HEK293T (cell line): Measurements from ENCODE around the gene NR3C2.

ENCODE experiments used
- CTCF ChIA-PET: fragments of 350-600 bp; formaldehyde crosslinking; extraction: SDS; loops from one replicate; lab custom pipeline; 2021; ENCODE audit warnings: antibody characterized with exemption, inconsistent platforms; lab: Yijun Ruan, JAX
- POLR2A ChIA-PET: fragments of 350-600 bp; formaldehyde crosslinking; extraction: SDS; loops from one replicate; lab custom pipeline; 2020; ENCODE audit warnings: antibody characterized with exemption, inconsistent platforms; lab: Yijun Ruan, JAX
- DNase-seq: peaks from one replicate; pipeline ENCODE4 v3.0.0; 2012; ENCODE audit warnings: mixed read lengths; ENCODE audit errors: extremely low spot score
- ARNT ChIP-seq: fragments of 450-650 bp; IDR thresholded peaks from 2 replicates; pipeline ENCODE4 v1.6.1; 2017; ENCODE audit warnings: mild to moderate bottlenecking
- BHLHE40 ChIP-seq: fragments of 450-650 bp; IDR thresholded peaks from 2 replicates; pipeline ENCODE4 v1.6.1; 2016; ENCODE audit warnings: mild to moderate bottlenecking, moderate library complexity, borderline replicate concordance
- CTBP1 ChIP-seq: fragments of 450-650 bp; IDR thresholded peaks from 2 replicates; pipeline ENCODE4 v1.6.1; 2016; ENCODE audit warnings: borderline replicate concordance
- ELF4 ChIP-seq: fragments of 450-650 bp; IDR thresholded peaks from 2 replicates; pipeline ENCODE4 v1.6.1; 2017; ENCODE audit warnings: antibody characterized with exemption
- FOXA1 ChIP-seq: fragments of 450-650 bp; IDR thresholded peaks from 2 replicates; pipeline ENCODE4 v1.6.1; 2016; ENCODE audit warnings: mild to moderate bottlenecking
- FOXK2 ChIP-seq: fragments of 450-650 bp; IDR thresholded peaks from 2 replicates; pipeline ENCODE4 v1.6.1; 2016; ENCODE audit warnings: mild to moderate bottlenecking
- FOXM1 ChIP-seq: fragments of 450-650 bp; IDR thresholded peaks from 2 replicates; pipeline ENCODE4 v1.6.1; 2017; ENCODE audit warnings: mild to moderate bottlenecking, borderline replicate concordance
- HDGF ChIP-seq: fragments of 450-650 bp; IDR thresholded peaks from 2 replicates; pipeline ENCODE4 v1.6.1; 2017; ENCODE audit warnings: antibody characterized with exemption, borderline replicate concordance
- L3MBTL2 ChIP-seq: fragments of 450-650 bp; conservative IDR thresholded peaks from 2 replicates; pipeline ENCODE4 v1.6.1; 2016; ENCODE audit warnings: mild to moderate bottlenecking
- LEF1 ChIP-seq: fragments of 450-650 bp; IDR thresholded peaks from 2 replicates; pipeline ENCODE4 v1.6.1; 2017; ENCODE audit warnings: mild to moderate bottlenecking, borderline replicate concordance
- NFRKB ChIP-seq: fragments of 450-650 bp; IDR thresholded peaks from 2 replicates; pipeline ENCODE4 v1.6.1; 2016; ENCODE audit warnings: mild to moderate bottlenecking, moderate library complexity
- SP1 ChIP-seq: fragments of 450-650 bp; IDR thresholded peaks from 2 replicates; pipeline ENCODE4 v1.6.1; 2017
- SUZ12 ChIP-seq: fragments of 450-650 bp; IDR thresholded peaks from 2 replicates; pipeline ENCODE4 v1.6.1; 2016; ENCODE audit warnings: mild to moderate bottlenecking
- TARDBP ChIP-seq: fragments of 450-650 bp; IDR thresholded peaks from 2 replicates; pipeline ENCODE4 v1.6.1; 2016
- ZNF384 ChIP-seq: fragments of 450-650 bp; IDR thresholded peaks from 2 replicates; pipeline ENCODE4 v1.6.1; 2016
- TF ChIP-seq, protein P1 (sequence below): fragments of 450-650 bp; IDR thresholded peaks from 2 replicates; pipeline ENCODE4 v1.6.1; 2016

Gene NR3C2

DNA sequence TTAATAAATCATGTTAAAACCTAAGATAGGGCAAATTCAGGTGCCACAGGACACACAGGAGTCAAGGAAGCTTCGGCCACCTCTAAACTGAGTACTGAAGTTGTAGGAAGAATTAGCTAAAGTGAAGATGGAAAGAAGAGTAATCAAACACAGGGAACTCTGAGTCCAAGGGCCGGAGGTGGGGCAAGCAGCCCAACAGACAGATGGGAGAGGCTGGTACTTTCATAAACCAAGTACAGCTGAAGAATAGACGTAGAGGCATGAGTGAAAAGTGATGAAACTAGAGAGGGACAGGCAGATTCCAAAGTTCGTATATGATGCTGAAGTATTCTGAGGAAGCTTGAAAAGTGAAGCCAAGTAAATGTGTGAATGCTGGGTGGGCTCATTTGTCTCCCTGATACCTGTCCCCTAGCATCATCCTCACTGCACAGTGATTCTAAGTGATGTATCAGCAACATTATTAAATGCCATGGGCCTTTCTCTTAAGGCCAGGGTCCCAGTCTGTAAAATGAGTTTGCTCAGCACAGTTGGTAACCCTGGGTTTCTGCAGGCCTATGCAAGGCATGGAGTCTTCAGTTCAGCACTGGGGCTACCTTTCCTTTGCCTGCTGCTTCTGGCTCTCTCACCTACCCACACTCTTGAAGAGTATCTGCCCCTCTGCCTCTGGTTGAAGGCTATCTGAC is 203.3 kb downstream of the NR3C2 start:
- ChIA-PET CTCF (no interaction called here), POLR2A (no interaction called here)
- no peak for TF ChIP-seq L3MBTL2
- TF ChIP-seq NFRKB: no peak
- TF ChIP-seq FOXM1: no peak
- TF ChIP-seq, protein P1, sequence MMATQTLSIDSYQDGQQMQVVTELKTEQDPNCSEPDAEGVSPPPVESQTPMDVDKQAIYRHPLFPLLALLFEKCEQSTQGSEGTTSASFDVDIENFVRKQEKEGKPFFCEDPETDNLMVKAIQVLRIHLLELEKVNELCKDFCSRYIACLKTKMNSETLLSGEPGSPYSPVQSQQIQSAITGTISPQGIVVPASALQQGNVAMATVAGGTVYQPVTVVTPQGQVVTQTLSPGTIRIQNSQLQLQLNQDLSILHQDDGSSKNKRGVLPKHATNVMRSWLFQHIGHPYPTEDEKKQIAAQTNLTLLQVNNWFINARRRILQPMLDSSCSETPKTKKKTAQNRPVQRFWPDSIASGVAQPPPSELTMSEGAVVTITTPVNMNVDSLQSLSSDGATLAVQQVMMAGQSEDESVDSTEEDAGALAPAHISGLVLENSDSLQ: no peak
- TF ChIP-seq HDGF: no peak
- no peak for TF ChIP-seq ARNT
- TF ChIP-seq FOXK2: no peak
- TF ChIP-seq ELF4: no peak
- no peak for TF ChIP-seq BHLHE40
- no peak for TF ChIP-seq TARDBP
- TF ChIP-seq SP1: no peak
- DNase-seq: no peak

DNA sequence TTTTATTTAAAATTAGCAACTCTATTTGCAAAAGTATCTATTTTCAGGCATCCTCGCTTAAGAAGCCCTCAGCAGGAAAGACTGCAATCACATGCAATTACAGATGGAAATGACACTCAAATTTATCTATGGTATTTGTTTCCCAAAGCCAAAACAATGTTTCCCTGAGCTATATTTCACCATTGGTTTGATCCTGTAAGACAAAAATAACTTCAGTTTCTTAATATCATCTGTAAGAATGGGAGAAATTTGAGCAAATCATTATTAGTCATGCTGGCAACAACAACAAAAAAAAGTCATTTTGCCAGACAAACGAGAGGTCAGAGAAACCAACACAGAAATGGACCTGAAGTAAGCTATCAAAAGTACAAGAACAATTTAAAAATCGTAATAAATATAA is 204.1 kb downstream of the NR3C2 start:
- no peak for TF ChIP-seq TARDBP
- TF ChIP-seq, protein P1: no peak
- TF ChIP-seq LEF1: no peak
- TF ChIP-seq CTBP1: no peak
- TF ChIP-seq SUZ12: no peak
- TF ChIP-seq ELF4: no peak
- TF ChIP-seq FOXA1: no peak
- no peak for TF ChIP-seq L3MBTL2
- TF ChIP-seq ZNF384: no peak
- TF ChIP-seq BHLHE40: no peak
- TF ChIP-seq FOXK2: no peak
- TF ChIP-seq NFRKB: no peak
- TF ChIP-seq HDGF: no peak
- no peak for TF ChIP-seq ARNT
- TF ChIP-seq SP1: no peak
- TF ChIP-seq FOXM1: no peak
- ChIA-PET POLR2A (no interaction called here), CTCF (no interaction called here)
- no peak for DNase-seq

DNA sequence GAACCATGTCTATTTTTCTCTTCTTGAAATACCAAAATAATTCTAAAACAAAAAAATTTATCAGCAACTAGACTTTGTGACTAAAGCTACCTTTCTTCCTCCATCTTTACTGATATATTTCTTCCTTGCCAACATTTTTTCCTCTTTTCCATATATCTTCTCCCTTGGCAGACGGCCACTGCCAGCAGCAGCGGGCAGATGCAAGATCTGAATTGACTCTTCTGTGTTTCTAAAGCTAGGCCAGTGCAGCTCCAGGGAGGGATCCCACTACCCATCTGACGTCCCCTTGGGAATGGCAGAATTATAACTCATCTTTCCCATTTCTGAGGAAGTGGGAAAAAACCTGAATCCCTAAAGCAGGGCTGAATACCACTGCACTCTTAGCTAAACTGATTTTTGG is 206.4 kb downstream of the NR3C2 start:
- ChIA-PET CTCF (no interaction called here), POLR2A (no interaction called here)
- no peak for DNase-seq
- TF ChIP-seq, protein P1: no peak

DNA sequence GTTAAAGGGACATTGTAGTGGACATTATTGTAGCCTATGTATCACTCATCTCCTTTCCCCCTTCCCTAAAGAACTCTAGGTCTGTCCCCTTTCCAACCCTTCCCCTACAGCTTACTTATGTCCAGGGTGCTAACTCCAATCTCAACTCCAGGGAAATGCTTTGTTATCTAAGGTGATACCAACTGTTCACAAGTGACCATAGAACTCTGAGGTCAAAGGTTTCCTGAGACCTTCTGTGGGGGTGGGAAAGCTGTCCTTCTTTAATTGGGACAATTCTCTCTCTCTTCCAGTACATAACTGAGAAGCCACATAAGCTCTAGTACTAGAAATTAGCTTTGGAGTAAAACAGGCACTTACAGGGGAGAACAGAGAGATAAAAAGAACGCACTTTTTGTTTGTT is 212.4 kb downstream of the NR3C2 start:
- POLR2A ChIA-PET: no interaction called here
- no peak for DNase-seq
- CTCF ChIA-PET: no interaction called here
- no peak for TF ChIP-seq FOXK2
- TF ChIP-seq FOXM1: no peak
- no peak for TF ChIP-seq BHLHE40
- no peak for TF ChIP-seq L3MBTL2
- TF ChIP-seq TARDBP: no peak
- no peak for TF ChIP-seq HDGF
- TF ChIP-seq FOXA1: no peak
- no peak for TF ChIP-seq ZNF384
- TF ChIP-seq NFRKB: no peak
- TF ChIP-seq LEF1: no peak
- TF ChIP-seq SUZ12: no peak
- no peak for TF ChIP-seq SP1
- no peak for TF ChIP-seq CTBP1
- TF ChIP-seq, protein P1: no peak

DNA sequence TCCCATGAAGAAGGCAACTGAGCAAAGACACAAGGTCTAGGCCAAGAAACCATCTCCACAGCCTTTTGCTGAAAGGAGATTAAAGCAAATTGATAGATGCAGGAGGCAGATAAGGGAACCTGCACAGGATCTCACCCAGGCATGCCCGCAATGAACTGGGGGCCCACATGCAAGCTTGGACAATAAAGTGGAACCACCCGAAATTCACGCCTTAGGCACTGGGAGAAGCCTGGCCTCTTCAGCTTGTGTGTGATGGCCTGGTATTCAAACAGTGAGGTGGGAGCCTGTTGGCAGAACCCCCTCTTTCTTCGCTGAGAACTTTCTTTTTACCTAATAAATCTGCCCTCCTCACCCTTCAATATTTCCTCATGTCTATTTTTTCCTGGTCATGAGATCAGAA is 213.2 kb downstream of the NR3C2 start:
- no peak for DNase-seq
- no peak for TF ChIP-seq CTBP1
- no peak for TF ChIP-seq TARDBP
- TF ChIP-seq SUZ12: no peak
- no peak for TF ChIP-seq NFRKB
- POLR2A ChIA-PET: no interaction called here
- CTCF ChIA-PET: no interaction called here

DNA sequence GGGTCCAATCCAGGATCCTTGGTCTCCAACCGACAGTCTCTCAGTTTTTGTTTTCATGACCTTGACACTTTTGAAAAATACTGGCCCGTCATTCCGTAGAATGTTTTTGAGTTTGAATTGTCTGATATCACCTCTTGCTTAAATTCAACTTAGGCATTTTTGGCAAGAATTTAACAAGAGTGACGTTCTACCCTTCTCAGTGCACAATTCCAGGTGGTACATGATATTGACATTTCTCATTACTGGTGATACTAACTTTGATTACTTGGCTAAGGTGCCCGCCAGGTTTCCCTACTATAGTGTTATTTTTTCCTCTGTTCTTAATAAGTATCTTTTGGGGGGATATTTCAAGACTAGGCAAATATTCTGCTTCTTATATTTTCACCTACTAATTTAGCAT is 215.1 kb downstream of the NR3C2 start:
- ChIA-PET CTCF (no interaction called here), POLR2A (no interaction called here)
- no peak for TF ChIP-seq ELF4
- no peak for TF ChIP-seq SUZ12
- no peak for TF ChIP-seq L3MBTL2
- no peak for TF ChIP-seq BHLHE40
- TF ChIP-seq, protein P1: no peak
- TF ChIP-seq LEF1: no peak
- no peak for TF ChIP-seq CTBP1
- TF ChIP-seq NFRKB: no peak
- TF ChIP-seq ARNT: no peak
- TF ChIP-seq HDGF: no peak
- TF ChIP-seq TARDBP: no peak
- no peak for TF ChIP-seq ZNF384
- DNase-seq: no peak
